Measurements from ENCODE around the gene LRPAP1.

- no peak for TF ChIP-seq POLR2A (IDR thresholded peaks at IDR 0.05)
- no peak for TF ChIP-seq CTCF (IDR thresholded peaks at IDR 0.05)
Observed at GRCh38 chr4:3500634-3501101, 31.6 kb downstream of the LRPAP1 start.

Data from sigmoid colon (tissue), 3 donors.